IPS DF 19.7 (cell line): Measurements from ENCODE around the gene S100A12.
"Not testable (repeated sequence)": the region's sequence is repeated elsewhere in the genome, so short reads cannot be mapped to it uniquely, and the experiment has no call there.

ENCODE experiments used
- DNase-seq: peaks from one replicate; pipeline ENCODE4 v3.0.0-alpha.2; 2013; ENCODE audit warnings: low read depth, low spot score

Gene S100A12

GRCh38 chr1:153375511-153375910 is at the start of gene S100A12:
Gene S100A12, minus strand, starts transcription at chr1:153375621. Its CDS starts 1,029 bp downstream, at chr1:153374592.
- no peak for DNase-seq

- DNase-seq: no peak
Observed at GRCh38 chr1:153422450-153423068, 47.1 kb upstream of the S100A12 start.

- DNase-seq: no peak
Observed at GRCh38 chr1:153420306-153420705, 44.9 kb upstream of the S100A12 start.

GRCh38 chr1:153419436-153419793 is 44.0 kb upstream of the S100A12 start:
- not testable (repeated sequence) for DNase-seq

GRCh38 chr1:153418758-153419435 is 43.5 kb upstream of the S100A12 start:
- DNase-seq: not testable (repeated sequence)

GRCh38 chr1:153417136-153417888 is 41.9 kb upstream of the S100A12 start:
- DNase-seq: no peak

- no peak for DNase-seq
Observed at GRCh38 chr1:153415850-153416570, 40.6 kb upstream of the S100A12 start, which contains the start of gene S100A7A. Gene S100A7A, plus strand, starts transcription at chr1:153416520. Its CDS starts 1,563 bp downstream, at chr1:153418083.

- DNase-seq: not testable (repeated sequence)
Observed at GRCh38 chr1:153413961-153414360, 38.5 kb upstream of the S100A12 start.

- DNase-seq: not testable (repeated sequence)
Observed at GRCh38 chr1:153407274-153407673, 31.9 kb upstream of the S100A12 start.

- DNase-seq: not testable (repeated sequence)
Observed at GRCh38 chr1:153405825-153406599, 30.6 kb upstream of the S100A12 start.

GRCh38 chr1:153404768-153405167 is 29.3 kb upstream of the S100A12 start:
- DNase-seq: no peak

- DNase-seq: peak; percentile 33
Observed at GRCh38 chr1:153404086-153404635, 28.7 kb upstream of the S100A12 start.

- DNase-seq: no peak
Observed at GRCh38 chr1:153403421-153404085, 28.1 kb upstream of the S100A12 start.

- DNase-seq: no peak
Observed at GRCh38 chr1:153402226-153402625, 26.8 kb upstream of the S100A12 start.

GRCh38 chr1:153401461-153401860 is 26.0 kb upstream of the S100A12 start:
- no peak for DNase-seq

- DNase-seq: no peak
Observed at GRCh38 chr1:153400244-153400643, 24.8 kb upstream of the S100A12 start.

GRCh38 chr1:153399401-153400055 is 24.1 kb upstream of the S100A12 start:
- DNase-seq: no peak

GRCh38 chr1:153397924-153398651 is 22.7 kb upstream of the S100A12 start:
- no peak for DNase-seq
